Measurements from ENCODE around the gene LRRC74A. TPM values are rescaled to one million over a fixed set of nuclear protein-coding genes. Genes with fewer than 3 reads are reported as not detected.
"Not testable (repeated sequence)": the region's sequence is repeated elsewhere in the genome, so short reads cannot be mapped to it uniquely, and the experiment has no call there.

Gene LRRC74A
- polyA plus RNA-seq, 1 donor: 0.18 TPM

DNA sequence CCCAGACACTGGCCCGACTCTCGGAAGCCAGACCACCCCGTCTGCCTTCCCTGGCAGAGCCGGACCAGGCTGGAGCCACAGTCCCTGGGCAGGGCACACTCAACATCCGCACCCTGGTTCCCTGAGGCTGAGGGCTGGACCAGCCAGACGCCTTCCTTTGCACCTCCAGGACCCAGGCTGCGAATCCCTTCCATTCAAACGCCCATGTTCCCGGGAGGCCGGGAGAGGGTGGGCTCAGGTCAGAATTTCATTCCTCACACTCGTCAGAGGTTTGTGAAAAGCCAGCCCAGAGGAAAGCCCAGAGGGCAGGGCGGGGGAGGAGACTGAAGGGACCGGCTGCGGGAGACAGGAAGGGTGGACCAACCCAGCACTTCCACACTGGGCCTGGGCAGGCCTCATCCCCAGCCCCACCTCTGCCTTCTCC lies 58.7 kb downstream of the LRRC74A start:
- DNase-seq (ENCODE audit: low read depth): no peak

DNA sequence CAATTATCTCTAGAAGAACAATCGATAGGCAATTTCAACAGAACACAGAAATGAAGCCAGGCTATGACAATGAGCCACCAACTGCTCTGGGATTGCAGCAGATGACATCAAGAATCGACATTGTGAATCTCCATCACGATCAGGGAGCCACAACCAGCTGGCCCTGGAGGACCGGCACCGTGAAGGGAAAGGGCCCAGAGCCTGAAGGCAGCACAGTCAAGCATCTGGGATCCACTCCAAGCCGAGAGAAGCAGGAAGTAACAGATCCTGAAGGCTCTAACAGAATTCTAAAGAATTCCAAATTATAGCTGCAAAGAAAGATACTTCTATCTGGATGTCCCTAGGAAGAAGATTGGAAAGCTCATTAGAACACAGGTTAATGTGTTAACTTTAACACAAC lies 61.0 kb downstream of the LRRC74A start:
- DNase-seq (ENCODE audit: low read depth): no peak

DNA sequence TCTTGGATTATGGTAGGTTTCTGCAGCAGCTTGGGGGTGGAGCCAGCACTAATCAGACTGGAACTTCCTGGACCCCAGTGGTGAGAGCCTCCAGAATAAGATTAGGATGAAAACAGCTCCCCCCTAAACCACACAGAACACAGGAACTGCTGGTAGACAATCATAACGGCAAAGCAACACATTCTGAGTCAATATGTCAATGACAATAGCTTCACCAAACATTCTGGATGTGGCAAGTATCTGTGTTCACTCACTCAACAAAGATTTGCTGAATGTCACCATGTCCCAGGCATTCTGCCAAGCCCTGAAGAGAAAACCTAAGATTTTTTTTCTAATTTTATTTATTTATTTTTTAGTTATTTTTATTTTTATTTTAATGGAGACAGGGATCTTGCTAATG lies 65.2 kb downstream of the LRRC74A start:
- DNase-seq (ENCODE audit: low read depth): no peak

DNA sequence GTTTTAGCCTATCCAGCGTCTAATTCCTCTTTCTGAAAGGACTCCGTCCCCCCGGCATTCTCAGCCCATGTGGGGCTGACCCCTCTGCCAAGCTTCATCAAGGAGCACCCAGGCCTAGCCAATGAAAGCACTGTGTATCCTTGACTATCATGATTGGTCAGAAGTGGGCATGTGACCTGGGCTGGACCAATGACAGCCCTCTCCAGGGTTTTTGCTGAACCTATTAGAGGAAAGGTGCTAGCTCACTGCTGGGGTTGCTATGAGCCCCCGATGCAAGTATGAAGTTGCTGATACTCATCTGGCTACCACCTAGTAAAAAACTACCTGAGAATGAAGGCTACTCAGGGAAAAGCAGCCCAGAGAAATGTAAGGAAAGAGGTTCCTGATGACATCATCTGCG lies 68.1 kb downstream of the LRRC74A start:
- DNase-seq (ENCODE audit: low read depth): no peak

DNA sequence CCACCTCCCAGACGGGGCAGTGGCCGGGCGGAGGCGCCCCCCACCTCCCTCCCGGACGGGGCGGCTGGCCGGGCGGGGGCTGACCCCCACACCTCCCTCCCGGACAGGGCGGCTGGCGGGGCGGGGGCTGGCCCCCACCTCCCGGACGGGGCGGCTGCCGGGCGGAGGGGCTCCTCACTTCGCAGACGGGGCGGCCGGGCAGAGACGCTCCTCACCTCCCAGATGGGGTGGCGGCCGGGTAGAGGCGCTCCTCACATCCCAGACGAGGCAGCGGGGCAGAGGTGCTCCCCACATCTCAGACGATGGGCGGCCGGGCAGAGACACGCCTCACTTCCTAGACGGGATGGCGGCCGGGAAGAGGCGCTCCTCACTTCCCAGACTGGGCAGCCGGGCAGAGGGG lies 71.8 kb downstream of the LRRC74A start:
- not testable (repeated sequence) for DNase-seq (ENCODE audit: low read depth)

DNA sequence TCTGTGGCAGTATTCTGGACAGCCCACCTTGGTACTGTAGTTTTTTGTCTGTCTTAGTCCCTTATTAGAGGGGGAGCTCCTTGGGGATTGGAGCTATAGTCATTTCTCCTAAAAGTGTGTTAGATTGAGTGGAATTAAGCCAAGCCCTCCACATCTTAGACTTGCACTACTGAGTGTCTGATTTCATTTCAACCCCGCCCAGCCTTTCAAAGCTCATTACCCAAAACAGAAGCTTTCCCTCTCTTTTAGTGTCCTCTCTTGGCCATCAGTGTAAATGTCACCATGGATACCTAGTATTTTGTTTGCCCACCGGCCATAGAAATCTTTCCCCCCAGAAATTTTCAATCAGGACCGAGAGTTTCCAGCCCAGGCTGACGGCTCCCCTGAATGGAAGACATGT lies 74.5 kb downstream of the LRRC74A start:
- no peak for DNase-seq (ENCODE audit: low read depth)

DNA sequence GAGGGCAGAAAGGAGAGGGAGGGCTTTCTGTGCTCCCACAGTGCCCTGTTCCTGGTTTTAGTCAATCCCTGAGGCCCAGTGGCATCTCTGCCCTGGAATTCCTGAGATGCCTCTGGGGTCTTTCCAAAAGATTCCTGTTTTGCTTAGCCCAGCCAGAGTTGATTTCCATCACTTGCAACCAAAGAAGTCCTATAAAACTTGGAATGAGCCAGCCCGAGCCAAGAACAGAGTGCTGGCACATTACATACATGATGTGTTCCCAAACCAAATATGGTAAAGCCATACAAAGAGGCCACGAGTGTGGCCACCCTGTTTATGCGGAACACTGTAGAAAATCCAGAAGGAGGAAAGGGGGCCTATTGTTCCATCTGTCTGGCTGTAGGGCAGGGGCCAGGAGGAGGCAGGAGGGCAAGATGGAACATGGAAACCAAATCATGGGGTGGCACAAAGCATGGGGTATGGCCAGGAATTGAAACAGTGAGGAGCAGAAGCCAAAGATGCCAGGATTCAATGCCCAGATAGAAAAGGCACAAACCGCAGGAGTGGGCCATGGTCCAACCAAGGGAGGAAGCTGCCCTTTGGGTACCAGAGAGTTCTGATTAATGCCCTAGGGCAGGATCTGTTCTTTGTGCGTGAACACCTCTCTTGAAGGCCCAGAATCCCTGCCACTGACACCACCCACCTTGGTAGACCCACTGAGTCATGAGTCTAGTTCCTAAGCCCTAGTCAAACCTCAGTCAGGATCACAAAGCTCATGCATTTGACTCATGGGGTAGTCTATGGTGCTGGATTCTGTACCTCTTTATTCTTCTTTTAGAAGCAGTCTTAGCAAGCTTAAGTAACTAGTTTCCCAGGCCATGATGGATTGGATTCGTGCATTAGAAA lies 75.2 kb downstream of the LRRC74A start:
- DNase-seq (ENCODE audit: low read depth): no peak

DNA sequence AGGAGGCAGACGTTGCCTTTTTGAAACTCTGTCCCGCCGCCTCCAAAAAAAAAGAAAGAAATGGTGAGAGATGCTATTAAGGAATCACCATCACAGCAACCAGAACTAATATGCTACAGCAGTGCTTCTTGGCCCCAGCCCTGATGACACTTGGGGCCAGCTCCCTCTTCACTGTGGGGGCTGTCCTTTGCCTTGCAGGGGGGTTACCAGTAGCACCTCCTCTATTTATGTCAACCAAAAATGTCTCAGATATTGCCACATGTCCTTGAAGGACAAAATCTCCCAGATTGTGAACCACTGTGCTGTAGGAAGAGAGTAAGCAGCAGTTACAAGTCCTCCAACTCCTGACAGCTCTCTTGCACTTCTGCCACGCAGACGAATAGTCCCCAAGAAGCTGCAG lies 76.4 kb downstream of the LRRC74A start:
- no peak for DNase-seq (ENCODE audit: low read depth)

DNA sequence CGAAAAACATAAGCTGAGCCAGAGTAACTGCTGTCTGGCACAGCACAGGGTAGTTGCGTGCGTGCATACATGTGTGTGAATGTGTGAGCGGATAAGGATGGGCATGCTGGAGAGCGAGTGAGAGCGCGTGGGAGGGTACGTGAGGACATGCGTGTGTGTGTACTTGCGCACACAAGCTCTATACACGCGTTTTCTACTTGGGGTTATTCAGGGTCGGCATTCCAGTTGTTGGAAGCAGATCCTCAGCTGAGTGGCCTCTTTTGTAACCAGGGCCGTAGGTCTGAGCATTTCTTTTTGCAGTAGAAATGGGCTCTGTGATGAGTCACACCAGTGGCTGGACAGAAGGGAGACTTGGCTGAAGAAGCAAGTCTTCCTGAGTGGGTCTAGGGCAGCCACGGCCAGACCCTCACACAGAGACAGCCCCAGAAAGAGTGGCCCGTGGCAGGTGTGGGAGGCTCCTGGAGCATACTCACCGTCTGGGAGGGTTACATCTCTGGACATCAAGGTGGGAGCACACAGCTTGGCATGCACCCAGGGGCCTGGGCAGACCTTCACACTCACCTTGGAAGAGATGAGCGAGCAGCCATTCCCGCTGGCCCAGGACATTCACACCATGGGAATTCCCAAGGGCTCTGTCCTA lies 78.0 kb downstream of the LRRC74A start:
- no peak for DNase-seq (ENCODE audit: low read depth)

DNA sequence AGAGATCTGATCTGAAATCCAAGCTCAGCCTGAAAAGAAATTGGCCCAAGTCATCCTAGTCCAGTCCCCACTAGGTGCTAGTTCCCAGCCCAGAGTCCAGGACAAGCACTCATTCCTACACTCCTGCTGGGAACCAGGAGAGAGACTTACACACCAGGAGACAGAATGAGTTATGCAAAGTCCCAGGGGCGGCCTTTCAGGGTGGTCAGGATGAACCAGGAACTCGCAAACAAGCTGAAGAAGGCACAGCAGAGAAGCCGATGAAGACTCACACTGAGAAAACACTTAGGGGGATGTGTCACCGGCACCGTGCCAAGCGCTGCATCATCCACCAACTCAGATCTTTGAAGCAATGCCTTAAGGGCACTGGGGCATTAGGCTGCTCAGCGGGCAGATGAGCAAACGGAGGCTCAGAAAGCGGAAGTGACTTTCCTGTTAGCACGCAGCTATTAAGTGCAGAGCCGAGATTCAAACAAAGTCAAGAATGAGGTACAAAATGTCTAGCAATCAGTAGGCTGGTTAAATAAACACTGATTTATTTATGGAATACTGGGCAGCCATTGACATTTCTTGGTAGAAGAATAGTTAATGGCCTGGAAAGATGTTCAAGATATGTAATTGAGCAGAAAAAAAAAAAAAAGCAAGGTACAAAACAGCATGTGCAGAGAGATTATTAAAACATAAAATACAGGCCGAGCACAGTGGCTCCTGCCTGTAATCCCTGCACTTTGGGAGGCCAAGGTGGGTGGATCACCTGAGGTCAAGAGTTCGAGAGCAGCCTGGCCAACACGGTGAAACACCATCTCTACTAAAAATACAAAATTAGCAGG lies 78.7 kb downstream of the LRRC74A start:
- no peak for DNase-seq (ENCODE audit: low read depth)

DNA sequence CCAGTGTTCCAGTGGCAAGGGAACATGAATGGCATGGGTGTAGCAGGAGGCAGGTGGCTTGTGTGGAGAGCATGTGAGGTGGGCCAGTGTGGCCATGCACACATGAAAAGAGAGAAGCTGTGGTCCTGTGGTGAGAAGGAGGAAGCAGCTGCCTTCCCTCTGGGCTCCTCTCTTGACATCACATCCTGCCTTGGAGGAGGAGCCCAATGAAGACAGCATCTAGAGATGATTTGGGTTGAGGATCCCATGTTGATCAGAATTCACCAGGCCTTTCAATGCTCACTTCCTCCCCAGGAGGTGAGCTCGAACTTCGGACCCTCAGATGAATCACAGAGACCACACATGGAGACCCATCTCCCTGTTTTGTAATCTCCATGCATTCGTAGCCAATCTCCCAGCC lies 82.6 kb downstream of the LRRC74A start:
- no peak for DNase-seq (ENCODE audit: low read depth)

DNA sequence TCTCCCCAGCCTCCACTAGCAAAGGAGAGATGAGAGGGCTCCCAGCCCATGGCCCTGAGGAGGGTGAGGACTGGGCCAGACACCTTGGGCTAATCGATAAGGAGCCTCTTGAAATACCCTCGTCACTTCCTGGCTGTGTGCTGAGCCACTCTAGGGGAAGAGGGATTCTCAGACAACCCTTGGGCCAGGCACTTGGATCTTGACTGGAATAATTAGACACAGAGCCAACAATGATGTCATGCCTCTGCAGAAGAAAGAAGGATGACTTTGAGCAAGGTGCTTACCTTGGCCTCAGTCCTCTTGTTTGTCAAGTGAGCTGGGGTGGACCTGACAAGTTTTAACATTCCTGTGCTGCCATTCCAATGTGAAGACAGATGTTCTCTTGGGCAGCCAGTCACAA lies 83.1 kb downstream of the LRRC74A start:
- no peak for DNase-seq (ENCODE audit: low read depth)

DNA sequence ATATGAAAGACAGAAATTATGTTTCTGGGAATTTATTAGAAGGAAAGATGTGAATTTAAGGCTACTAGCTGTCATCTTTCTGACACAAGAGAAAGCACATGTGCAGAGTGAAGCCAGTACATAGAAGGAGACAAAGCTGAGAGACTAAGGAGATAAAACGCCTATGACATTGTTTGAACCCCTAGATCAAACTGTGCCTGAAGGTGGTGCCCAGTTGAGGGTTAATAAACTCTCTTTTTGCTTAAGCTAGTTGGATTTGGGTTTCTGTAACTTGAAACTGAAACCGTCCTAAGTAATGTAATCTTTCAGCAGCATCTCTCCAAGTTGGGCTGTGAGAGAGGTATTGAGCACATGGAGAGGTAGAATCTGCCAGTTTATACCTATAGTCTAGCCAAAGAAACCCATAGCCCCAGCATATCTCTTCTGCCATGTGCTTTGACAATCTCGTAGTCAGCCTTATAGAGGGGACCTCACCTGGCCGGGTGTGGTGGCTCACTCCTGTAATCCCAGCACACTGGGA lies 84.2 kb downstream of the LRRC74A start:
- DNase-seq (ENCODE audit: low read depth): no peak

DNA sequence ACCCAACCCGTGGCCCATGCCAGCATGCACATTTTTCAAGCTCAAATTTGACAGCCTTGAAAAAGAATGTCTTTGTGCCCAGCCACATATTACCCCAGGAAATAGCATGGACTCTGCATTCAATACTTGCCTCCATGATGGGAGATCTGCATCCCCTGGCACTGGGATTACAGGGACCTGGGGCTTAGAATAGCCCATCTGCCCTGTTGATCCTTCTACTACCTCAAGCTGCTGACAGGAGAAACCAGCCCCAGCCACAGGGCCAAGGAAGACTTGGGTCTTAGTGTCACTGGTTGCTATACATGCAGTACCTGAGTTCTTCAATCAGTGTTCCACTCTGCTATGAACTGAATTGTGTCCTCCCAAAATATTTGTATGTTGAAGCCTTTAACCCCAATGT lies 85.3 kb downstream of the LRRC74A start:
- DNase-seq (ENCODE audit: low read depth): no peak

DNA sequence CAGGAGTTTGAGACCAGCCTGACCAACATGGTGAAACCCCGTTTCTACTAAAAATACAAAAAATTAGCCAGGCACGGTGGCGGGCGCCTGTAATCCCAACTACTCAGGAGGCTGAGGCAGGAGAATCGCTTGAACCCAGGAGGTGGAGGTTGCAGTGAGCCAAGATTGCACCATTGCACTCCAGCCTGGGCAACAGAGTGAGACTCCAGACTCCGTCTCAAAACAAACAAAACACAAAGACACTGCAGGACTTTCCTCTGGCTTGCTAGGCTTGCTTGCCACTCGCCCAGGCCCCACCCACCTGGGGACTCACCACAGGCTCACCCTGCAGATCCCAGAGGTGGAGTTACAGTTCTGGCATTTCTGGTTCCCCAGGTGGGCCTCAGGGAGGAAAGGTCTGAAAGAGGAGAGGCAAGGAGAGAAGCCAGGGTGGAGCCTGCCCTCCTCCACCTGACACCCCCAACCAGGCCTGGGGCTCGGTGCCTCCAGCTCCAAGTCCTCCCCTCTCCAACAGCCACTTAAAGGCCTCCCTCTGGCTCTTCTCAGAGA lies 88.4 kb downstream of the LRRC74A start:
- not testable (repeated sequence) for DNase-seq (ENCODE audit: low read depth)

DNA sequence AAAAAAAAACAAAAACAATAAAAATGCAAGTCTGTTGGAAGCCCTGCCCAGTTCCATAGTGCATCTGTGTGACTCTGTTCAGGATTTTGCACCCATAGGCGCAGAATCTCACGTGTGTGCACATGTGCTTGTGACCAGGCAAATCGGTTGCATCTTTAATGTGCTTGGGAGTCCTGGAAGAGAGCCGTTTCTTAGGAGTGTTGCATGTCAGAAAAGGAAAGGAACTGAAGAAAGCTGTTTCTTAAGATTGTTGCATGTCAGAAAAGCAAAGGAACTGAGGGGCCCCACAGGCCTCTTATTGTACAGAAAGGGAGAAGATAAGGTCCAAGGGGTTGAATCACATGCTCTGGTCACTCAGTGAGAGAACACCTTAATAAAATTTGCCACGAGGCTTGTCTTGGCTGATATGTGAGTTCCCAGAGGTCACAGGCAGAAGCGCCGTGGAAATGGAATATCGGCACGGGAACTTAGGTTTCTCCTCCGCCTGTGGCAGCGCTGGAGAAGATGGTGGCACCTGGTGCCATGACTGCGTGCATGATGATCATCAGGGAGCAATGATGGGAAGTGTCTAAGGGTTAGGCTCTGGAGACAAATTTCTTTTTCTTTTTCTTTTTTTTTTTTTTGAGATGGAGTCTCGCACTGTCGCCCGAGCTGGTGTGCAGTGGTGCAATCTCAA lies 90.0 kb downstream of the LRRC74A start:
- DNase-seq (ENCODE audit: low read depth): no peak

DNA sequence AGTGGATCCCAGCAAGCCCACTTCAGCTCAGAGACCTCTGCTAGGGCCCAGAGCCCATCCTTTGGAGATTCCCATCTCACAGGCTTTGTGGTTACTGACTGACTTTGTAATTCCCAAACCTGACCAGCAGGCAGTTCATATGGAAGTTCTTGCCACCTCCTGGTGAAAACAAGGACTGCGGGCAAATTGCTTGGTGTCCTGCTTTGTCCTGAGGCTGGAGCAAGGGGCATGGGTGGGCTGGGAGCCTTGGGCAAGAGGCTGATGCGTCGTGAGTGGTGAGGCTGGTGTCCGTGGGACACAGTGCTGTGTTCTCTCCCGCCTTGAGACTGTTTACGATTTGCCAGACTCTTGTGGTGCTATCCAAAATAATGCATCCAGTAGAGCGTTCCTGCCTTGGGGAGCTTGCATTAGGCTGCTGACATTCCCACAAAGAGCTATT lies 91.0 kb downstream of the LRRC74A start:
- no peak for DNase-seq (ENCODE audit: low read depth)

DNA sequence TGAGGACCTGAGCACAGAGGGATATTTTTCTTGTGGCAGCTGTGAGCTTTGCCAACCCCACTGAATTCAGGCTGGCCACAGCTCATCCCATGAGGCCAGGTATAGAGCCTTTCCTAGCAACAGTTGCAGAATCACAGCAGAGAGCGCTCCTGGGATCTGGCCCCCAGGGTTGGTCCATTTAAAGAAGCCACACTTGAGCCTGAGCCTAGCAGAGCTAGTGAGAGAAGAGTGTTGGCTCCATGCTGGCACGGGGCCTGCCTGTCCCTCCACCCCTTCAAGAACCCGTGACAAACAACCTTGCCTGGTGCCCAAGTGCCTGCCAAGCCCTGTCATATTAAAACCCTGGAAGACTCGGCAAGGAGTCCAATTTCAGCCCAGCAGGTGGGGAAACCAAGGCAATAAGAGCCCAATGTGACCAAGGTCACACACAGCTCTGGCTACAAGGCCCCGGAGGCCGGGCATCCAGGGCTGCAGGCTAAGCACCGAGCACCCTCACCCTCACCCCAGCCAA lies 91.6 kb downstream of the LRRC74A start:
- no peak for DNase-seq (ENCODE audit: low read depth)

DNA sequence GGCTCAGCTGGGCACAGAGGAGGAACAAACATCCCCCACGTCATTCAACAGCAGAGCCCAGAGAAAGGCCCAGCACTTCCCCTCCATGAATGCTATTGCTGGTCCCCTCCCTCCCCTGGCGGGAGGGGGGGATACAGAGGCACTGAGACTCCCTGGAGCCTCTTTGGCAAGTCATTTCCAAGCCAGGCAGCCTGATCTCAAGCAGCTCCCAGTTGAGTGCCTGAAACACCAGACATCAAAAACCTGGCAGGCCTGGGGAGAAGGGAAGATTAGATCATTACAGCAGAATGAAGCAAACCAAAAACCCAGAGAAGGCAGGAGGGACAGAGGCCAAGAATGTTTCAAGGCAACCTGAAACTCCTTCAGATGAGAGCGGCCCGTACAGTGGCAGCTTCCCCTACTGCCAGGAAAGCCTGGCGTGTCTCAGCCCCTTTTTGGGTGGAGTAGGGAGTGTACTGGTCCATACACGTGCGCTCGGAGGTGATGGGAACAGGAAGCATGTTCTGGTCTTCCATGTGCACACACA lies 92.1 kb downstream of the LRRC74A start:
- no peak for DNase-seq (ENCODE audit: low read depth)

DNA sequence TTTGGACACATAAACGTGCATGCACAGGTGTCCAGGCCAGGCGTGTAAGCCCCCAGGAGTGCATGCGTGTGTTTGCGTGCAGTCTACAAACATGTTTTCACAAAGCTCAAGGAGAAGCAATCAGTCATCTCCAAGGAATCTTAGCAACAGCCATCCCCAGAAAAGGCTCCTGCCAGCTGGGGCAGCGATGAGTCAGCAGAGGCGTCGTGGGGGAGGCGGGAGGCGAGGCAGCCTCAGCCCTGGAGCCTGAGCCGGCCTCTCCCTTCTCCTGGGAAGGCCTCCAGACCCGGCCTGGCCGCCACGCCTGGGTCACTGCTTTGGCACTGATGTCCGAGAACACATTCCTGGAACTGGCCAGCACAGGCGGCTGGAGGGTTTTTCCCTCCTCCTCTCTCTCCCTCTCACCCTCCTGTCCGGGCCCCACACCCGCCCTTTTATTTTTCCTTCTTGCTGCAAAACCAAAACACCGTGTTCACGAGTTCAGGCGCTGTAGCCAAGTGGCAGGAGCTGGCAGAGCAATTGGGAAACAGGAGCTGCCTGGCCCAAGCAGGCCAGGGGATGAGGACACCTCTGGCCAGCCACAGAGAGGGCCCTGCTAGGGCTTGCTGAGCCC lies 92.7 kb downstream of the LRRC74A start:
- DNase-seq (ENCODE audit: low read depth): no peak
